ENCODE measurements around the gene TPP1. TPM values are rescaled to one million over a fixed set of nuclear protein-coding genes. Genes with fewer than 3 reads are reported as not detected.
A peak's percentile ranks its signal among the peaks of the same experiment; 100 is the strongest.

Gene TPP1
- polyA plus RNA-seq, 1 donor from 2014 or later: 163 TPM

DNA sequence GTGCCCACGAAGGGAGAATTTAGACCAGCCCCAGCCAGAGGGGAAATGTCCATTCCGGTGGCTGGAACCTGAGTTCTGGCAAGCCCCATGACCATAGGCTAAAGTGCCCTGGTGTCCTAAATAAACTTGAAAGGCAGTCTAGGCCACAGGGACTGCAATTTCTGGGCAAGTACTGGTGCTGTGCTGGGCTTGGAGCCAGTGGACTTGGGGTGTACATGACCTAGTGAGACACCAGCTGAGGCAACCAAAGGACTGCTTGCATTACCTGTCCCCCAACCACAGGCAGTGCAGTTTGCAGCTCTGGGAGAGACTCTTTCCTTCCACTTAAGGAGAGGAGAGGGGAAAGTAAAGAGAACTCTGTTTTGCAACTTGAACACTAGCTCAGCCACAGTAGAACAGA is 39.5 kb downstream of the TPP1 start:
- no peak overlapping the region for H3K4me3 Mint-ChIP-seq
- no peak overlapping the region for H3K27ac Mint-ChIP-seq
- peaks cover 5% of the 10 kb centered on the region for H3K36me3 Mint-ChIP-seq
- H3K9me3 Mint-ChIP-seq: peaks cover 2 to 19% (median 3%) of the 10 kb centered on the region in 3 donors
- H3K4me1 Mint-ChIP-seq: peaks cover 0 to 5% (median 2%) of the 10 kb centered on the region in 3 donors
- no peaks in the 10 kb centered on the region for H3K27me3 Mint-ChIP-seq

GRCh38 chr11:6578134-6578533 is 41.1 kb downstream of the TPP1 start:
- Mint-ChIP-seq H3K27ac (no peak overlapping the region), H3K4me1 (peaks cover 0 to 5% (median 2%) of the 10 kb centered on the region in 3 donors), H3K36me3 (peaks cover 2% of the 10 kb centered on the region), H3K27me3 (no peaks in the 10 kb centered on the region), H3K9me3 (peaks cover 0 to 5% (median under 1%) of the 10 kb centered on the region in 3 donors), H3K4me3 (no peak overlapping the region)

- Mint-ChIP-seq H3K27me3 (no peaks in the 10 kb centered on the region), H3K27ac (peak overlapping the region in 1 of 3 donors; percentile 1), H3K36me3 (peaks cover 2% of the 10 kb centered on the region), H3K4me1 (peaks cover 0 to 5% (median 2%) of the 10 kb centered on the region in 3 donors), H3K4me3 (no peak overlapping the region), H3K9me3 (no peaks in the 10 kb centered on the region)
Observed at GRCh38 chr11:6576471-6577373, 42.5 kb downstream of the TPP1 start.

DNA sequence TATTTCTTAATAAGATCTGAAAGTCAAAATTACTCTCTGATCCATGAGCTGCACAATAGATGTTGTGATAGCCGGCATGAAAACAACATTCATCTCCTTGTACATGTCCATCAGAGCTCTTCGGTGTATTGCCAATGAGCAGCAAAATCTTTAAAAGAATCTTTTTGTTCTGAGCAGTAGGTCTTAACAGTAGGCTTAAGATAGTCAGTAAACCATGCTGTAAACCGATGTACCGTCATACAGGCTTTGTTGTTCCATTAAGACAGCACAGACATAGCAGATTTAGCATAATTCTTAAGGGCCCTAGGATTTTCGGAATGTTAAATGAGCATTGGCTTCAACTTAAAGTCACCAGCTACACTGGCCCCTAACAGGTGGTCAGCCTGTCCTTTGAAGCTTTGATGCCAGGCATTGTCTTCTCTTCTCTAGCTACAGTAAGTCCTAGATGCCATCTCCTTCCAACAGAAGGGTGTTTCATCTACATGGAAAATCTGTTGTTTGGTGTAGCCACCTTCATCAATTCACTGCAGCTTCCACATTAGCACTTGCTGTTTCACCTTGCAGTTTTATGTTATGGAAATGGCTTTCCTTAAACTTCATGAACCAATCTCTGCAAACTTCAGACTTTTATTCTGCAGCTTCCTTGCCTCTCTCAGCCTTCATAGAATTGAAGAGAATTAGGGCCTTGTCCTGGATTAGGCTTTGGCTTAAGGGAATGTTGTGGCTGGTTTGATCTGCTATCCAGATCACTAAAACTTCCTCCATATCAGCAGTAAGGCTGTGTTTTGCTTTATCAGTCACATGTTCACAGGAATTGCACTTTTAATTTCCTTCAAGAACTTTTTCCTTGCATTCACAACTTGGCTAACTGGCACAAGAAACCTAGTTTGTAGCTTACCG is 44.2 kb downstream of the TPP1 start:
- Mint-ChIP-seq H3K27me3 (no peaks in the 10 kb centered on the region), H3K4me3 (no peak overlapping the region), H3K36me3 (peaks cover under 1% of the 10 kb centered on the region), H3K4me1 (peaks cover 0 to 5% (median 2%) of the 10 kb centered on the region in 3 donors), H3K27ac (peak overlapping the region in 1 of 3 donors; percentile 26), H3K9me3 (no peaks in the 10 kb centered on the region)

DNA sequence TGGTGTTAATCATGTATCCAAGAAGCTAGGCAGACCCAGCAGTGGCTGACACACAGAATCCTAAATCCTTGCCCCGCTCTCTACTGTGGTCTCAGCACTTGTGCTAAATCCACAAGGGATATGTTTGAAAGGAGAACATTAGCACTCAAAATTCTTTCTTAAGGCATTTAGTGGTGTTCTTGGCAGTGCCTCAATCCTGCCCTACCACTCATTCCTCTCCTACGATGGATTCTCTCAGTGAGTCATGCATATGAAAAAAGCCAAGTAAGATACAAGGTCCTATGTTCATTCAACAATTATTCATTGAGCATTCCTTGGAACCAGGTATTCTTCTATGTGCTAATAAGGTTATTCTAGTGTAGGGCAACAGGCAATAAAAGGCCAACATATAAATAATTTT is 47.0 kb downstream of the TPP1 start:
- peak overlapping the region in 1 of 3 donors; percentile 1 for H3K27ac Mint-ChIP-seq
- no peaks in the 10 kb centered on the region for H3K27me3 Mint-ChIP-seq
- no peaks in the 10 kb centered on the region for H3K9me3 Mint-ChIP-seq
- no peaks in the 10 kb centered on the region for H3K36me3 Mint-ChIP-seq
- H3K4me3 Mint-ChIP-seq: no peak overlapping the region
- H3K4me1 Mint-ChIP-seq: peaks cover 0 to 5% (median 2%) of the 10 kb centered on the region in 3 donors

GRCh38 chr11:6571434-6572008 is 47.7 kb downstream of the TPP1 start:
- Mint-ChIP-seq H3K4me1 (peaks cover 0 to 2% (median 2%) of the 10 kb centered on the region in 3 donors), H3K36me3 (no peaks in the 10 kb centered on the region), H3K4me3 (no peak overlapping the region), H3K9me3 (no peaks in the 10 kb centered on the region), H3K27me3 (no peaks in the 10 kb centered on the region), H3K27ac (no peak overlapping the region)

DNA sequence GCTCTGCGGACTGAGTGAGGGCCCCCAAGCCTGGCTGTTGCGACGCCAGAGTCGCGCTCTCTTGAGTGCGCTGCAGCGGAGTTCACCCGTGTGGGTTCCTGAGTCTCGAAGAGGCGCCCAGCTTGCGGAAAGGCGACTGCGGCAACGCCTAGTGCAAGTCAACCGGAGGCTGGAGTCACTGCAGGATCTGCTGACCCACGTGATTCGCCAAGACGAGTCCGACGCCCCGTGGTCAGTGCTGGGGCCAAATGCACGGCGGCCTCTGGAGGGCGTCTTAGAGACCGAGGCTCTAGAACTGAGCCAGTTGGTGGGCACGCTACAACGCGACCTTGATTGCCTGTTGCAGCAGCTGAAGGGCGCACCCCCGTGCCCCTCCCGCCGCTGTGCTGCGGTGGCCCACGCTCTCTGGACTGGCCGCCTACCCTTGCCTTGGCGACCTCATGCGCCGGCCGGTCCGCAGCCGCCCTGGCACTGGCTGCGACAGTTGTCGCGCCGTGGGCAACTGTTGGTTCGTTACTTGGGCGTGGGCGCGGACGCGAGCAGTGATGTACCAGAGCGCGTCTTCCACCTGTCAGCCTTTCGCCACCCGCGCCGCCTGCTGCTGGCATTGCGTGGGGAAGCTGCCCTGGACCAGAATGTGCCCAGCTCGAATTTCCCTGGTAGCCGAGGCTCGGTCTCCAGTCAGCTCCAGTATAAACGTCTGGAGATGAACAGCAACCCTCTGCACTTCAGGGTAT is 48.4 kb downstream of the TPP1 start:
- H3K9me3 Mint-ChIP-seq: no peaks in the 10 kb centered on the region
- H3K4me3 Mint-ChIP-seq: no peak overlapping the region
- H3K4me1 Mint-ChIP-seq: peaks cover 0 to 2% (median 0%) of the 10 kb centered on the region in 3 donors
- no peak overlapping the region for H3K27ac Mint-ChIP-seq
- H3K27me3 Mint-ChIP-seq: no peaks in the 10 kb centered on the region
- no peaks in the 10 kb centered on the region for H3K36me3 Mint-ChIP-seq

GRCh38 chr11:6569706-6570105 is 49.5 kb downstream of the TPP1 start:
- H3K4me3 Mint-ChIP-seq: no peak overlapping the region
- no peaks in the 10 kb centered on the region for H3K9me3 Mint-ChIP-seq
- peaks cover 0 to 4% (median 0%) of the 10 kb centered on the region in 3 donors for H3K4me1 Mint-ChIP-seq
- no peaks in the 10 kb centered on the region for H3K27me3 Mint-ChIP-seq
- no peak overlapping the region for H3K27ac Mint-ChIP-seq
- no peaks in the 10 kb centered on the region for H3K36me3 Mint-ChIP-seq

- Mint-ChIP-seq H3K4me3 (no peak overlapping the region), H3K9me3 (no peaks in the 10 kb centered on the region), H3K27ac (no peak overlapping the region), H3K36me3 (no peaks in the 10 kb centered on the region), H3K4me1 (peaks cover 0 to 4% (median 0%) of the 10 kb centered on the region in 3 donors), H3K27me3 (no peaks in the 10 kb centered on the region)
Observed at GRCh38 chr11:6568191-6568918, 50.9 kb downstream of the TPP1 start.

- H3K27ac Mint-ChIP-seq: no peak overlapping the region
- peaks cover 2% of the 10 kb centered on the region for H3K36me3 Mint-ChIP-seq
Observed at GRCh38 chr11:6567371-6567745, 51.9 kb downstream of the TPP1 start.

GRCh38 chr11:6566704-6567370 is 52.4 kb downstream of the TPP1 start:
- Mint-ChIP-seq H3K36me3 (peaks cover 2% of the 10 kb centered on the region), H3K9me3 (no peaks in the 10 kb centered on the region), H3K27me3 (no peaks in the 10 kb centered on the region), H3K4me1 (peaks cover 0 to 2% (median 0%) of the 10 kb centered on the region in 3 donors), H3K27ac (no peak overlapping the region), H3K4me3 (no peak overlapping the region)

More at GRCh38 chr11:6567371-6567745, 51.9 kb downstream of the TPP1 start:
- H3K4me3 Mint-ChIP-seq: no peak overlapping the region
- no peaks in the 10 kb centered on the region for H3K27me3 Mint-ChIP-seq
- H3K4me1 Mint-ChIP-seq: peaks cover 0 to 2% (median 0%) of the 10 kb centered on the region in 3 donors
- H3K9me3 Mint-ChIP-seq: no peaks in the 10 kb centered on the region

- H3K4me1 Mint-ChIP-seq: peaks cover 0 to 2% (median 0%) of the 10 kb centered on the region in 3 donors
- H3K9me3 Mint-ChIP-seq: no peaks in the 10 kb centered on the region
- peaks cover 2% of the 10 kb centered on the region for H3K36me3 Mint-ChIP-seq
- H3K27ac Mint-ChIP-seq: no peak overlapping the region
- no peak overlapping the region for H3K4me3 Mint-ChIP-seq
- H3K27me3 Mint-ChIP-seq: no peaks in the 10 kb centered on the region
Observed at GRCh38 chr11:6565988-6566703, 53.1 kb downstream of the TPP1 start.

- Mint-ChIP-seq H3K4me3 (no peak overlapping the region), H3K27me3 (no peaks in the 10 kb centered on the region), H3K4me1 (peaks cover 0 to 2% (median 0%) of the 10 kb centered on the region in 3 donors), H3K9me3 (no peaks in the 10 kb centered on the region), H3K36me3 (peaks cover 2% of the 10 kb centered on the region), H3K27ac (peak overlapping the region in 1 of 3 donors; percentile 33)
Observed at GRCh38 chr11:6565325-6565724, 53.9 kb downstream of the TPP1 start.

All from IgD-negative memory B cell (primary cell).